C4-2B (cell line): ENCODE measurements around the gene NAPG.

ENCODE experiments used
- H3K27ac ChIP-seq: fragments of 450-650 bp; 2 replicates; pipeline ENCODE4 v1.5.1; 2017
- CTCF ChIP-seq: fragments of 450-650 bp; conservative IDR thresholded peaks from 2 replicates; pipeline ENCODE4 v1.5.1; 2017; ENCODE audit warnings: mild to moderate bottlenecking
- ZFX ChIP-seq: fragments of 450-650 bp; IDR thresholded peaks from 2 replicates; pipeline ENCODE4 v1.6.1; 2017

The NAPG gene

GRCh38 chr18:10525697-10526560 is at the start of gene NAPG:
NAPG (plus strand) TSS chr18:10526027; CDS start chr18:10526103, 76 bp downstream.
- peak within 1 kb of the TSS; percentile 79 for H3K27ac ChIP-seq

GRCh38 chr18:10476338-10476791 is 49.5 kb upstream of the NAPG start:
- no peak overlapping the region for H3K27ac ChIP-seq

More at GRCh38 chr18:10525697-10526560, at the start of gene NAPG:
- no peak for TF ChIP-seq CTCF
- TF ChIP-seq ZFX = no peak

GRCh38 chr18:10477121-10477862 is 48.5 kb upstream of the NAPG start:
- no peak for TF ChIP-seq CTCF
- H3K27ac ChIP-seq = no peak overlapping the region

More at GRCh38 chr18:10476338-10476791, 49.5 kb upstream of the NAPG start:
- TF ChIP-seq ZFX = no peak
- TF ChIP-seq CTCF = no peak

GRCh38 chr18:10477863-10478260 is 48.0 kb upstream of the NAPG start:
- no peak overlapping the region for H3K27ac ChIP-seq
- TF ChIP-seq CTCF (no peak), ZFX (no peak)

- no peak overlapping the region for H3K27ac ChIP-seq
- TF ChIP-seq CTCF (no peak), ZFX (no peak)
Observed at GRCh38 chr18:10481831-10482230, 44.0 kb upstream of the NAPG start.

GRCh38 chr18:10482363-10482984 is 43.4 kb upstream of the NAPG start:
- H3K27ac ChIP-seq = no peak overlapping the region
- TF ChIP-seq ZFX (no peak), CTCF (no peak)
